HepG2 (cell line): ENCODE measurements around the gene S100A9. TPM values are rescaled to one million over a fixed set of nuclear protein-coding genes. Genes with fewer than 3 reads are reported as not detected.

Experiments
- ATAC-seq: fragments of 200-7000 bp; cut with Tn5 transposase; 3 replicates; pipeline ENCODE4 v1.9.1; 2020; ENCODE audit warnings: mild to moderate bottlenecking, moderate library complexity
- BruUV-seq: library from RNA; stranded (reverse); fragments of 400-500 nt; replicated peaks from 2 replicates; lab custom pipeline; 2021; lab: Mats Ljungman, UMichigan
- CTCF ChIA-PET: fragments of 300-600 bp; formaldehyde crosslinking; extraction: SDS; loops from one replicate; lab custom pipeline; 2021; ENCODE audit warnings: low total read pairs, inconsistent platforms, low intra/inter-chr PET ratio; lab: Yijun Ruan, JAX
- POLR2A ChIA-PET: fragments of 350-600 bp; sonication (Branson Sonifier 250); formaldehyde crosslinking; loops from one replicate; lab custom pipeline; 2020; ENCODE audit warnings: antibody characterized with exemption, inconsistent platforms; lab: Yijun Ruan, JAX
- DNase-seq: peaks from one replicate; pipeline ENCODE4 v3.0.0-alpha.2; 2015; ENCODE audit warnings: low spot score
- FAIRE-seq: peaks from 3 replicates; lab custom pipeline; 2011; peaks lifted over from hg19 to GRCh38; lab: Jason Lieb, UNC
- H2AFZ ChIP-seq: one replicate; pipeline ENCODE4 v1.6.1; 2011; ENCODE audit warnings: low read length, inconsistent platforms
- H3K27ac ChIP-seq: fragments of 300-600 bp; 3 replicates; pipeline ENCODE4 v1.8.0; 2011; ENCODE audit warnings: mixed run types, mild to moderate bottlenecking, mixed read lengths, low read length, inconsistent platforms; ENCODE audit not compliant: insufficient read depth; ENCODE audit errors: extremely low read length
- H3K27me3 ChIP-seq, 2 experiments: fragments of 200-600 bp in 1 of 2; 2 replicates in 1 of 2; 3 replicates in 1 of 2; pipeline versions ENCODE4 v1.6.0 to v1.8.0; 2011; ENCODE audit warnings: low read length in 2 of 2, mild to moderate bottlenecking in 2 of 2, moderate library complexity in 2 of 2, inconsistent platforms in 1 of 2; ENCODE audit not compliant: insufficient read depth in 2 of 2, control insufficient read depth in 1 of 2
- H3K36me3 ChIP-seq, 2 experiments: fragments of 200-600 bp in 1 of 2; replicated peaks in 1 of 2; 2 replicates in 1 of 2; 3 replicates in 1 of 2; pipeline versions ENCODE4 v1.5.1 to v1.8.0; 2011; ENCODE audit warnings: low read length in 2 of 2, inconsistent platforms in 1 of 2; ENCODE audit not compliant: insufficient read depth in 2 of 2, control insufficient read depth in 1 of 2
- H3K4me1 ChIP-seq: 2 replicates; pipeline ENCODE4 v1.5.1; 2012; ENCODE audit warnings: low read length, inconsistent platforms; ENCODE audit not compliant: insufficient read depth
- H3K4me2 ChIP-seq: 2 replicates; pipeline ENCODE4 v1.6.0; 2011; ENCODE audit warnings: low read depth, low read length, inconsistent platforms
- H3K4me3 ChIP-seq, 3 experiments: fragments of 200-600 bp in 1 of 3; sonication (generic), shearing (Covaris generic) in 1 of 3; replicated peaks in 1 of 3; 2 replicates each; pipeline ENCODE4 v1.5.1; 2011 to 2016; ENCODE audit warnings: low read length in 3 of 3, inconsistent platforms in 2 of 3, low read depth in 2 of 3, mild to moderate bottlenecking in 2 of 3, control low read depth in 1 of 3, mixed read lengths in 1 of 3; ENCODE audit not compliant: insufficient read depth in 1 of 3
- H3K79me2 ChIP-seq: one replicate; pipeline ENCODE4 v1.6.1; 2011; ENCODE audit warnings: low read length, inconsistent platforms; ENCODE audit not compliant: insufficient read depth
- H3K9ac ChIP-seq: 2 replicates; pipeline ENCODE4 v1.6.0; 2011; ENCODE audit warnings: mild to moderate bottlenecking, low read depth, low read length, inconsistent platforms; ENCODE audit not compliant: insufficient read depth
- H3K9me3 ChIP-seq: 2 replicates; pipeline ENCODE4 v1.5.1; 2012; ENCODE audit warnings: mild to moderate bottlenecking, low read length
- H4K20me1 ChIP-seq: 2 replicates; pipeline ENCODE4 v1.6.0; 2011; ENCODE audit warnings: inconsistent platforms, mild to moderate bottlenecking, low read length, moderate library complexity; ENCODE audit not compliant: insufficient read depth
- AGO2 ChIP-seq: fragments of 200-400 bp; formaldehyde crosslinking; optimal IDR thresholded peaks from 2 replicates; pipeline ENCODE3; 2017; ENCODE audit warnings: mild to moderate bottlenecking, low read depth, low read length, moderate library complexity
- JDP2 ChIP-seq: sonication (generic); formaldehyde crosslinking; IDR thresholded peaks from 2 replicates; pipeline ENCODE4 v1.8.1; 2022; ENCODE audit warnings: missing genetic modification reagents, borderline replicate concordance
- KMT2A ChIP-seq: sonication (generic); formaldehyde crosslinking; IDR thresholded peaks from 2 replicates; pipeline ENCODE4 v1.4.0; 2020; ENCODE audit warnings: missing genetic modification reagents
- RBFOX2 ChIP-seq: fragments of 200-400 bp; formaldehyde crosslinking; IDR thresholded peaks from 2 replicates; pipeline ENCODE4 v1.6.1; 2017; ENCODE audit warnings: low read depth, mild to moderate bottlenecking, low read length
- WIZ ChIP-seq: sonication (generic); formaldehyde crosslinking; IDR thresholded peaks from 2 replicates; pipeline ENCODE4 v1.5.1; 2020; ENCODE audit warnings: mild to moderate bottlenecking, missing genetic modification reagents
- ZFP1 ChIP-seq: IDR thresholded peaks from 2 replicates; pipeline ENCODE4 v1.6.1; 2016
- ZFP41 ChIP-seq: sonication (generic); formaldehyde crosslinking; IDR thresholded peaks from 2 replicates; pipeline ENCODE4 v1.4.0; 2020; ENCODE audit warnings: mild to moderate bottlenecking, missing genetic modification reagents, borderline replicate concordance
- ZFY ChIP-seq: sonication (generic); formaldehyde crosslinking; IDR thresholded peaks from 2 replicates; pipeline ENCODE4 v1.4.0; 2020; ENCODE audit warnings: missing genetic modification reagents
- ZMAT3 ChIP-seq: sonication (generic); formaldehyde crosslinking; conservative IDR thresholded peaks from 2 replicates; pipeline ENCODE4 v1.7.0; 2021; ENCODE audit warnings: missing genetic modification reagents
- ZNF124 ChIP-seq: sonication (generic); formaldehyde crosslinking; IDR thresholded peaks from 2 replicates; pipeline ENCODE4 v1.4.0; 2020; ENCODE audit warnings: missing genetic modification reagents
- ZNF549 ChIP-seq: sonication (generic); formaldehyde crosslinking; IDR thresholded peaks from 2 replicates; pipeline ENCODE4 v1.5.0; 2020; ENCODE audit warnings: missing genetic modification reagents
- ZNF777 ChIP-seq: sonication (generic); formaldehyde crosslinking; IDR thresholded peaks from 2 replicates; pipeline ENCODE4 v1.4.0; 2020; ENCODE audit warnings: missing genetic modification reagents
- WGBS: methylation state at CpG from one replicate; pipeline ENCODE4 v1.1.6; 2017; ENCODE audit warnings: low lambda C conversion rate; 5-methylcytosine and 5-hydroxymethylcytosine counted together
- in situ Hi-C: cut with HindIII; loops from 2 replicates; pipeline ENCODE4 v1.10.0; 2017; ENCODE audit warnings: low pct_unique_long_range_greater_than_20kb; ENCODE audit not compliant: extremely low pct_ligation_motif_present
- intact Hi-C: fragments of 100-400 bp; cut with micrococcal nuclease; formaldehyde crosslinking; loops from one replicate; pipeline ENCODE4 v1.10.0; 2022; ENCODE audit not compliant: unreplicated experiment
- polyA plus RNA-seq, 8 experiments: library from polyadenylated mRNA; depleted of rRNA in 3 of 8; stranded (reverse) in 7 of 8; unstranded in 1 of 8; fragments of >200 nt; fragmentation: Illumina TruSeq in 4 of 8; extraction: Trizol in 4 of 8; gene quantifications; 2 replicates each; pipeline versions ENCODE4 v1.2.1 to v1.2.3, GENCODE V29; 2011 to 2016; ENCODE audit warnings: low read depth in 4 of 8, missing spikeins in 1 of 8, mixed read lengths in 1 of 8; ENCODE audit not compliant: insufficient read depth in 1 of 8
- total RNA-seq, 5 experiments: library from RNA; depleted of rRNA; stranded (reverse); fragments of >200 nt; fragmentation: Illumina TruSeq; extraction: Trizol; gene quantifications; 2 replicates each; pipeline ENCODE4 v1.2.3, GENCODE V29; 2016; ENCODE audit warnings: low read depth in 1 of 5

Gene S100A9
- total and polyA plus RNA-seq, 2 of the 13 experiments (the other 11 are each of a cell fraction or from before 2014, with no cell fraction given): 0.31 to 0.69 TPM

GRCh38 chr1:153345187-153346076, 12.2 kb upstream of the S100A9 start:
- TF ChIP-seq RBFOX2 (no peak), ZNF549 (CRISPR knock-in tag) (no peak), ZNF124 (no peak), ZFP1 (CRISPR knock-in tag) (no peak), JDP2 (no peak), AGO2 (no peak), ZMAT3 (CRISPR knock-in tag) (no peak), KMT2A (CRISPR knock-in tag) (no peak), ZNF777 (CRISPR knock-in tag) (no peak), WIZ (CRISPR knock-in tag) (no peak), ZFP41 (CRISPR knock-in tag) (no peak), ZFY (CRISPR knock-in tag) (no peak)
- Histone ChIP-seq H3K27me3 (peaks cover 2 to 6% of the 10 kb centered on the region in 2 experiments; a peak in 2 of 5 replicates), H4K20me1 (no peaks in the 10 kb centered on the region), H3K9me3 (no peaks in the 10 kb centered on the region), H3K4me2 (no peak overlapping the region), H3K4me3 (no peak overlapping the region), H2AFZ (no peak overlapping the region), H3K4me1 (no peaks in the 10 kb centered on the region), H3K36me3 (no peaks in the 10 kb centered on the region), H3K9ac (no peak overlapping the region), H3K27ac (no peak overlapping the region), H3K79me2 (no peaks in the 10 kb centered on the region)
- WGBS: 30% methylated on average over 8 of the region's 14 CpGs
- in situ Hi-C loops: loop anchor here (5.0 kb wide), 1 partner anchor 152 kb away; no protein-coding TSS in a partner anchor
- FAIRE-seq (no peak), ATAC-seq (no peak), DNase-seq (no peak)
- intact Hi-C loops: no loop called here
- POLR2A ChIA-PET: no interaction called here
- BruUV-seq: no TSS peak
- CTCF ChIA-PET: no interaction called here
